Measurements from ENCODE around the gene CC2D1B. TPM values are rescaled to one million over a fixed set of nuclear protein-coding genes. Genes with fewer than 3 reads are reported as not detected.

The CC2D1B gene
- total and polyA plus RNA-seq, 9 of the 15 experiments (the other 6 are each of a cell fraction or from before 2014, with no cell fraction given), result 1.2 to 33.6 (median 25.5) TPM

- TF ChIP-seq ZNF318 (IDR thresholded peaks at IDR 0.05; ENCODE audit: borderline replicate concordance in 1 of 2, low read depth in 1 of 2) (peak in 1 of 2 experiments; percentile 52; a peak in 3 of 4 replicates), BACH1 (tag; IDR thresholded peaks at IDR 0.05) (peak; percentile 23; the same call in 1 of the 2 replicates), GTF3C2 (IDR thresholded peaks at IDR 0.05; ENCODE audit: borderline replicate concordance, extremely low read depth, insufficient read length) (no peak), CAMTA2 (CRISPR knock-in tag; conservative IDR thresholded peaks at IDR 0.05) (no peak), FOXP1 (CRISPR knock-in tag; IDR thresholded peaks at IDR 0.05) (peak; percentile 87; the same call in 1 of the 2 replicates), HINFP (tag; conservative IDR thresholded peaks at IDR 0.05; ENCODE audit: low read depth) (no peak), CXXC5 (CRISPR knock-in tag; IDR thresholded peaks at IDR 0.05) (peak; percentile 76), RBFOX2 (IDR thresholded peaks at IDR 0.05; ENCODE audit: low read depth, low read length) (peak; percentile 93), RBM25 (IDR thresholded peaks at IDR 0.05; ENCODE audit: low read depth, low read length, severe bottlenecking) (no peak), GABPB1 (CRISPR knock-in tag; IDR thresholded peaks at IDR 0.05) (peak; percentile 97), ZNF184 (CRISPR knock-in tag; IDR thresholded peaks at IDR 0.05) (no peak), KDM1A (IDR thresholded peaks at IDR 0.05) (no peak), PYGO2 (tag; IDR thresholded peaks at IDR 0.05) (no peak), U2AF2 (optimal IDR thresholded peaks at IDR 0.05; ENCODE audit: low read depth, low read length) (no peak)
Measured at GRCh38 chr1:52404116-52404974, 38.3 kb upstream of the CC2D1B start, which contains the start of the genes ORC1 and PRPF38A (continued).
